ENCODE data around the gene PRKD1.

- TF ChIP-seq CTCF (IDR thresholded peaks at IDR 0.05; ENCODE audit: borderline replicate concordance, extremely low read depth, low read length, poor library complexity, severe bottlenecking): no peak
- TF ChIP-seq EZH2 (IDR thresholded peaks at IDR 0.05; ENCODE audit: borderline replicate concordance, low read depth, low read length, severe bottlenecking): no peak
Observed at GRCh38 chr14:29721586-29721985, 206.1 kb downstream of the PRKD1 start.

Measured in DND-41 (cell line).